SK-N-SH treated with all-trans-retinoic acid at 6 μM for 48 hours (cell line): ENCODE data around the gene RGS16.

Source experiments
- ATAC-seq: fragments of 200-7000 bp; cut with Tn5 transposase; 3 replicates; pipeline ENCODE4 v1.9.1; 2020; ENCODE audit warnings: mild to moderate bottlenecking, moderate library complexity
- ARNTL ChIP-seq: fragments of 450-650 bp; formaldehyde crosslinking; IDR thresholded peaks from 2 replicates; pipeline ENCODE4 v1.5.0; 2020; ENCODE audit warnings: low read depth, mild to moderate bottlenecking, moderate library complexity, borderline replicate concordance
- BACH2 ChIP-seq: fragments of 250-450 bp; sonication (Bioruptor Pico); IDR thresholded peaks from 2 replicates; pipeline ENCODE4 v1.9.0; 2021; ENCODE audit warnings: mild to moderate bottlenecking, borderline replicate concordance
- CSDC2 ChIP-seq: fragments of 250-450 bp; sonication (Bioruptor Pico); IDR thresholded peaks from 2 replicates; pipeline ENCODE4 v1.5.0; 2020; ENCODE audit warnings: mild to moderate bottlenecking, moderate library complexity
- CSRNP3 ChIP-seq: fragments of 250-450 bp; sonication (Bioruptor Pico); IDR thresholded peaks from 2 replicates; pipeline ENCODE4 v1.5.1; 2021; ENCODE audit warnings: mild to moderate bottlenecking, moderate library complexity
- ESRRG ChIP-seq: fragments of 250-450 bp; sonication (Bioruptor Pico); IDR thresholded peaks from 2 replicates; pipeline ENCODE4 v1.6.1; 2021; ENCODE audit warnings: mild to moderate bottlenecking
- ISL1 ChIP-seq: fragments of 250-450 bp; sonication (Bioruptor Pico); IDR thresholded peaks from 2 replicates; pipeline ENCODE4 v2.1.2; 2022; ENCODE audit warnings: mild to moderate bottlenecking, moderate library complexity
- PATZ1 ChIP-seq: fragments of 250-450 bp; sonication (Bioruptor Pico); IDR thresholded peaks from 2 replicates; pipeline ENCODE4 v1.8.0; 2020; ENCODE audit warnings: mild to moderate bottlenecking, moderate library complexity, borderline replicate concordance
- PPARA ChIP-seq: fragments of 250-450 bp; sonication (Bioruptor Pico); IDR thresholded peaks from 2 replicates; pipeline ENCODE4 v1.5.0; 2020; ENCODE audit warnings: mild to moderate bottlenecking, borderline replicate concordance
- RARB ChIP-seq: fragments of 250-450 bp; sonication (Bioruptor Pico); IDR thresholded peaks from 2 replicates; pipeline ENCODE4 v1.8.0; 2021; ENCODE audit warnings: mild to moderate bottlenecking, moderate library complexity
- TCF4 ChIP-seq: fragments of 250-450 bp; sonication (Bioruptor Pico); IDR thresholded peaks from 2 replicates; pipeline ENCODE4 v1.8.0; 2021; ENCODE audit warnings: mild to moderate bottlenecking, moderate library complexity, borderline replicate concordance
- TOX ChIP-seq: fragments of 250-450 bp; sonication (Bioruptor Pico); IDR thresholded peaks from 2 replicates; pipeline ENCODE4 v1.8.0; 2021; ENCODE audit warnings: mild to moderate bottlenecking, moderate library complexity, borderline replicate concordance
- ZC3H10 ChIP-seq: fragments of 250-450 bp; sonication (Bioruptor Pico); IDR thresholded peaks from 2 replicates; pipeline ENCODE4 v1.5.1; 2021; ENCODE audit warnings: mild to moderate bottlenecking, moderate library complexity
- ZFP30 ChIP-seq: fragments of 450-650 bp; formaldehyde crosslinking; IDR thresholded peaks from 2 replicates; pipeline ENCODE4 v1.5.0; 2022; ENCODE audit warnings: mild to moderate bottlenecking, moderate library complexity
- ZNF565 ChIP-seq: fragments of 450-650 bp; formaldehyde crosslinking; conservative IDR thresholded peaks from 2 replicates; pipeline ENCODE4 v1.5.0; 2020; ENCODE audit warnings: low read depth, mild to moderate bottlenecking, moderate library complexity
- ZNF70 ChIP-seq: fragments of 450-650 bp; formaldehyde crosslinking; IDR thresholded peaks from 2 replicates; pipeline ENCODE4 v1.5.0; 2020; ENCODE audit warnings: mild to moderate bottlenecking, moderate library complexity
- TF ChIP-seq, protein P1 (sequence below): fragments of 250-450 bp; sonication (Bioruptor Pico); IDR thresholded peaks from 2 replicates; pipeline ENCODE4 v1.5.0; 2020; ENCODE audit warnings: mild to moderate bottlenecking, moderate library complexity

RGS16 gene

GRCh38 chr1:182631053-182631677 is 27.0 kb upstream of the RGS16 start:
- ATAC-seq: no peak
- TF ChIP-seq ZFP30 (CRISPR knock-in tag) (no peak), PPARA (no peak), CSRNP3 (CRISPR knock-in tag) (no peak), CSDC2 (CRISPR knock-in tag) (no peak), ARNTL (CRISPR knock-in tag) (no peak), RARB (CRISPR knock-in tag) (no peak), TOX (CRISPR knock-in tag) (no peak), ISL1 (CRISPR knock-in tag) (no peak), BACH2 (CRISPR knock-in tag) (no peak), ZNF70 (no peak), ESRRG (no peak), ZNF565 (no peak), ZC3H10 (CRISPR knock-in tag) (no peak), PATZ1 (CRISPR knock-in tag) (no peak), TCF4 (CRISPR knock-in tag) (no peak)
- TF ChIP-seq, protein P1, sequence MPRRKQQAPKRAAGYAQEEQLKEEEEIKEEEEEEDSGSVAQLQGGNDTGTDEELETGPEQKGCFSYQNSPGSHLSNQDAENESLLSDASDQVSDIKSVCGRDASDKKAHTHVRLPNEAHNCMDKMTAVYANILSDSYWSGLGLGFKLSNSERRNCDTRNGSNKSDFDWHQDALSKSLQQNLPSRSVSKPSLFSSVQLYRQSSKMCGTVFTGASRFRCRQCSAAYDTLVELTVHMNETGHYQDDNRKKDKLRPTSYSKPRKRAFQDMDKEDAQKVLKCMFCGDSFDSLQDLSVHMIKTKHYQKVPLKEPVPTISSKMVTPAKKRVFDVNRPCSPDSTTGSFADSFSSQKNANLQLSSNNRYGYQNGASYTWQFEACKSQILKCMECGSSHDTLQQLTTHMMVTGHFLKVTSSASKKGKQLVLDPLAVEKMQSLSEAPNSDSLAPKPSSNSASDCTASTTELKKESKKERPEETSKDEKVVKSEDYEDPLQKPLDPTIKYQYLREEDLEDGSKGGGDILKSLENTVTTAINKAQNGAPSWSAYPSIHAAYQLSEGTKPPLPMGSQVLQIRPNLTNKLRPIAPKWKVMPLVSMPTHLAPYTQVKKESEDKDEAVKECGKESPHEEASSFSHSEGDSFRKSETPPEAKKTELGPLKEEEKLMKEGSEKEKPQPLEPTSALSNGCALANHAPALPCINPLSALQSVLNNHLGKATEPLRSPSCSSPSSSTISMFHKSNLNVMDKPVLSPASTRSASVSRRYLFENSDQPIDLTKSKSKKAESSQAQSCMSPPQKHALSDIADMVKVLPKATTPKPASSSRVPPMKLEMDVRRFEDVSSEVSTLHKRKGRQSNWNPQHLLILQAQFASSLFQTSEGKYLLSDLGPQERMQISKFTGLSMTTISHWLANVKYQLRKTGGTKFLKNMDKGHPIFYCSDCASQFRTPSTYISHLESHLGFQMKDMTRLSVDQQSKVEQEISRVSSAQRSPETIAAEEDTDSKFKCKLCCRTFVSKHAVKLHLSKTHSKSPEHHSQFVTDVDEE (CRISPR knock-in tag): no peak

GRCh38 chr1:182630586-182630985 is 26.4 kb upstream of the RGS16 start:
- no peak for ATAC-seq
- TF ChIP-seq CSRNP3 (CRISPR knock-in tag) (no peak), PATZ1 (CRISPR knock-in tag) (no peak), ISL1 (CRISPR knock-in tag) (no peak), ZFP30 (CRISPR knock-in tag) (no peak), PPARA (no peak), RARB (CRISPR knock-in tag) (no peak), ZNF70 (no peak)
- TF ChIP-seq, protein P1 (CRISPR knock-in tag): no peak
